ENCODE measurements around the gene SSR4. TPM values are rescaled to one million over a fixed set of nuclear protein-coding genes. Genes with fewer than 3 reads are reported as not detected.

SSR4 gene
- total and polyA plus RNA-seq, 2 of the 8 experiments (the other 6 are each of a cell fraction or from before 2014, with no cell fraction given): 168 to 642 TPM

DNA sequence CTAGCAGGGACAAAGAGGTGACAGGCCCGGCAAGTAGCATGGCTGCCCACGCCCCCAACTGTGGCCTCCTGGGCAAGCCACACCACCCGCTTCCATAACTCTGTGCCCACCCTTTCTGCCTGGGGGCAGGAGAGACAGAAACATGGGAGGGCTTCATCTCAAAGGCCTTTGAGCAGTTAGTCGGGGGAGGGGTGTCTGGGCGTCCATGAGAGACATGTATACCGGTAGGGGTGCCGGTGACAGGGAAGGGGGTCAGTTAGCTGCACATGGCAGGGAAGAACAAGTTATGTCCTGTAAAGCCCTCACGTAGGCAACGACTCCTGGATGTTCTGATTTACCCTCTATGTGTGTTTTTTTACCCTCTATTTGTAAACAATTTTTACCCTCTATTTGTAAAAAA lies 26.6 kb downstream of the SSR4 start (continued):
- no peak for TF ChIP-seq KDM1A (IDR thresholded peaks at IDR 0.05; ENCODE audit: borderline replicate concordance, low read length)

All from H1 (cell line).